DND-41 (cell line): Measurements from ENCODE around the gene C6orf120.

Experiments used
- CTCF ChIP-seq: IDR thresholded peaks from 2 replicates; pipeline ENCODE4 v1.5.1; 2012; ENCODE audit warnings: borderline replicate concordance, low read length, moderate library complexity, mild to moderate bottlenecking; ENCODE audit not compliant: poor library complexity, severe bottlenecking; ENCODE audit errors: extremely low read depth
- EZH2 ChIP-seq: IDR thresholded peaks from 3 replicates; pipeline ENCODE4 v1.6.1; 2012; ENCODE audit warnings: borderline replicate concordance, low read depth, mild to moderate bottlenecking, moderate library complexity, low read length, inconsistent platforms; ENCODE audit not compliant: severe bottlenecking

DNA sequence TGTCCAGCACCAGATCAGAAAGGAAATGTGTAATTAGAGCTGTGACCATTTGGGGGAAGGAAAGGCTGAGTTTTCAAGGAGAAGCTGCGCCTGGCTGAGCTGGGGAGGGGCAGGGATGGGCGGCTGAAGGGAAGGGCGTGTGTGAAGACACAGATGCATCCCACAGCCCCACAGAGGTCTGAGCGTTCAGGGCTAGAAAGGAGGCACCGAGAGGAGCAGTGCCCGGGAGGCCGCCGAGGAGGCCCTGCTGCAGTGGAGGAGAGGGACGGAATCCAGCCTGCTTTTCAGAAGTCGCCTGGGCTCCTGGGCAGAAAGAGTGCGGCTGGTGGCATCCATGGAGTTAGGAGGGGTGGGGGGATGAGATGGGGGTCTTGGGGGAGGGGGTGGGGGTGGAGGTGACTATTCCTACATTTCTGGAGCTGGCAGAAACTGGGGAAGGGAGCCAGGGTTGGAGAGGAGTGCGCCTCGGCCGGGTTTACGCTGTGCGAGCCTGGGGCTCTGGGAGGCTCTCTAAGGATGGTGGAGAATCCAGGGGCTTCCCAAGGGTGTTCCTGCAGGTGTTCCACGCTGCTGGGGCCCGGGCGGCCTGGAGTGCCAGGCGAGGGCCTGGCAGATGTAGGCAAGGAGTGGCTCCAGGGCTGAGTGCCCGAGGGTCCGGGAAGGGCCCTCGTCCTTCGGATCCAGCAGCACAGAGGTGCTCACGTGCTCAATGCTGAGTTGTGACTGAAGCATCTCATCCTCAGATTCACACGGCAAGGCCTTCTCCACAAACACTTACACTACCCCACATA lies 41.9 kb upstream of the C6orf120 start:
- no peak for TF ChIP-seq CTCF
- no peak for TF ChIP-seq EZH2
